GM15510 (cell line): Measurements from ENCODE around the gene SDS.

Source experiments
- POLR2A ChIP-seq: IDR thresholded peaks from 3 replicates; pipeline ENCODE4 v1.6.1; 2011; ENCODE audit warnings: borderline replicate concordance; ENCODE audit not compliant: insufficient read length; ENCODE audit errors: extremely low read depth

Gene SDS

GRCh38 chr12:113396828-113397496 lies 6.7 kb downstream of the SDS start:
- no peak for TF ChIP-seq POLR2A

- no peak for TF ChIP-seq POLR2A
Observed at GRCh38 chr12:113396200-113396599, 7.5 kb downstream of the SDS start.

- TF ChIP-seq POLR2A = no peak
Observed at GRCh38 chr12:113395119-113395518, 8.6 kb downstream of the SDS start.

GRCh38 chr12:113393749-113394148 lies 9.9 kb downstream of the SDS start:
- no peak for TF ChIP-seq POLR2A

- TF ChIP-seq POLR2A = no peak
Observed at GRCh38 chr12:113392988-113393579, 10.6 kb downstream of the SDS start.

GRCh38 chr12:113392520-113392919 lies 11.2 kb downstream of the SDS start:
- TF ChIP-seq POLR2A = no peak

GRCh38 chr12:113391650-113392337 lies 11.9 kb downstream of the SDS start:
- no peak for TF ChIP-seq POLR2A

GRCh38 chr12:113391145-113391544 lies 12.5 kb downstream of the SDS start:
- no peak for TF ChIP-seq POLR2A

- no peak for TF ChIP-seq POLR2A
Observed at GRCh38 chr12:113390064-113391043, 13.3 kb downstream of the SDS start.

GRCh38 chr12:113388351-113388750 lies 15.3 kb downstream of the SDS start:
- TF ChIP-seq POLR2A = no peak

GRCh38 chr12:113387631-113388030 lies 16.1 kb downstream of the SDS start:
- no peak for TF ChIP-seq POLR2A

- TF ChIP-seq POLR2A = no peak
Observed at GRCh38 chr12:113386866-113387566, 16.7 kb downstream of the SDS start.

- no peak for TF ChIP-seq POLR2A
Observed at GRCh38 chr12:113385282-113385882, 18.3 kb downstream of the SDS start.

GRCh38 chr12:113384778-113385177 lies 18.9 kb downstream of the SDS start:
- no peak for TF ChIP-seq POLR2A
